GM12878 (cell line): ENCODE results near the gene UNC93A. TPM values are rescaled to one million over a fixed set of nuclear protein-coding genes. Genes with fewer than 3 reads are reported as not detected.
"Not testable (repeated sequence)": the region's sequence is repeated elsewhere in the genome, so short reads cannot be mapped to it uniquely, and the experiment has no call there.

ENCODE experiments used
- ATAC-seq: fragments of 200-7000 bp; cut with Tn5 transposase; 3 replicates; pipeline ENCODE4 v1.9.1; 2020; ENCODE audit warnings: mild to moderate bottlenecking, moderate library complexity
- BruUV-seq: library from RNA; stranded (reverse); fragments of 400-500 nt; replicated peaks from 2 replicates; lab custom pipeline; 2021; lab: Mats Ljungman, UMichigan
- CTCF ChIA-PET: fragments of 300-600 bp; sonication (Branson Sonifier 250); formaldehyde crosslinking; extraction: SDS; loops from one replicate; lab custom pipeline; 2021; ENCODE audit warnings: inconsistent platforms; lab: Yijun Ruan, JAX
- POLR2A ChIA-PET: fragments of 350-600 bp; formaldehyde crosslinking; extraction: SDS; loops from one replicate; lab custom pipeline; 2021; ENCODE audit warnings: inconsistent platforms; lab: Charles Lee
- RAD21 ChIA-PET: fragments of 300-600 bp; sonication (Branson Sonifier 250); formaldehyde crosslinking; loops from one replicate; lab custom pipeline; 2023; ENCODE audit warnings: antibody characterized with exemption; ENCODE audit not compliant: unreplicated experiment; lab: Charles Lee
- SMC1A ChIA-PET: fragments of 300-600 bp; sonication (Branson Sonifier 250); formaldehyde crosslinking; loops from one replicate; lab custom pipeline; 2023; ENCODE audit not compliant: unreplicated experiment, uncharacterized antibody; lab: Charles Lee
- DNase-seq: peaks from one replicate; pipeline ENCODE4 v3.0.0-alpha.2; 2011; ENCODE audit warnings: low read depth, low spot score
- FAIRE-seq: peaks from 3 replicates; lab custom pipeline; 2011; peaks lifted over from hg19 to GRCh38; lab: Jason Lieb, UNC
- H2AFZ ChIP-seq: 2 replicates; pipeline ENCODE4 v1.6.0; 2011; ENCODE audit warnings: low read depth, low read length, control low read depth; ENCODE audit not compliant: control insufficient read depth
- H3K27ac ChIP-seq: 2 replicates; pipeline ENCODE4 v1.5.1; 2011; ENCODE audit warnings: control low read depth; ENCODE audit not compliant: control insufficient read depth, insufficient read depth
- H3K27me3 ChIP-seq, 2 experiments: replicated peaks in 1 of 2; 2 replicates each; pipeline versions ENCODE4 v1.6.0 to v1.6.1; 2011; ENCODE audit warnings: low read length in 1 of 2; ENCODE audit not compliant: control insufficient read depth in 2 of 2, insufficient read depth in 2 of 2
- H3K36me3 ChIP-seq, 2 experiments: 2 replicates each; pipeline ENCODE4 v1.5.1; 2011; ENCODE audit warnings: low read length in 1 of 2; ENCODE audit not compliant: control insufficient read depth in 2 of 2, insufficient read depth in 2 of 2
- H3K4me1 ChIP-seq: 2 replicates; pipeline ENCODE4 v1.6.1; 2011; ENCODE audit warnings: mild to moderate bottlenecking, low read length, moderate library complexity, mixed read lengths; ENCODE audit not compliant: control insufficient read depth, insufficient read depth
- H3K4me2 ChIP-seq: 2 replicates; pipeline ENCODE4 v1.6.0; 2011; ENCODE audit warnings: control low read depth; ENCODE audit not compliant: control insufficient read depth, insufficient read depth
- H3K4me3 ChIP-seq: fragments of 200-600 bp; sonication (generic); 2 replicates; pipeline ENCODE4 v1.5.1; 2016
- H3K79me2 ChIP-seq: 2 replicates; pipeline ENCODE4 v1.6.0; 2011; ENCODE audit warnings: low read length; ENCODE audit not compliant: control insufficient read depth, insufficient read depth
- H3K9ac ChIP-seq: 2 replicates; pipeline ENCODE4 v1.8.0; 2011; ENCODE audit warnings: low read length, control low read depth, mixed read lengths; ENCODE audit not compliant: control insufficient read depth, insufficient read depth
- H3K9me3 ChIP-seq: replicated peaks from 3 replicates; pipeline ENCODE4 v1.5.1; 2011; ENCODE audit warnings: mild to moderate bottlenecking, low read length; ENCODE audit not compliant: control insufficient read depth, insufficient read depth
- H4K20me1 ChIP-seq: 2 replicates; pipeline ENCODE4 v1.6.0; 2011; ENCODE audit not compliant: control insufficient read depth, insufficient read depth
- EZH2 ChIP-seq: IDR thresholded peaks from 2 replicates; pipeline ENCODE4 v1.6.1; 2012; ENCODE audit warnings: low read depth, mild to moderate bottlenecking, control low read depth, inconsistent platforms, low read length, borderline replicate concordance; ENCODE audit not compliant: control insufficient read depth
- NKRF ChIP-seq: fragments of 450-650 bp; conservative IDR thresholded peaks from 2 replicates; pipeline ENCODE4 v1.6.1; 2017; ENCODE audit warnings: mild to moderate bottlenecking, moderate library complexity
- RAD51 ChIP-seq: fragments of 450-650 bp; IDR thresholded peaks from 2 replicates; pipeline ENCODE4 v1.6.1; 2016; ENCODE audit warnings: moderate library complexity, mild to moderate bottlenecking, inconsistent platforms
- RELA ChIP-seq: fragments of 450-650 bp; IDR thresholded peaks from 2 replicates; pipeline ENCODE4 v1.8.0; 2014; ENCODE audit warnings: borderline replicate concordance; ENCODE audit not compliant: partially characterized antibody
- SMARCA5 ChIP-seq: fragments of 450-650 bp; IDR thresholded peaks from 2 replicates; pipeline ENCODE4 v1.6.1; 2017; ENCODE audit warnings: mild to moderate bottlenecking
- STAT1 ChIP-seq: fragments of 450-650 bp; conservative IDR thresholded peaks from 2 replicates; pipeline ENCODE4 v1.6.1; 2014; ENCODE audit warnings: antibody characterized with exemption, mild to moderate bottlenecking
- WGBS: methylation state at CpG from one replicate; pipeline ENCODE4 v1.1.6; 2016; ENCODE audit warnings: low lambda C conversion rate; ENCODE audit not compliant: insufficient replicate concordance, insufficient coverage; ENCODE audit errors: missing lambda C conversion rate; 5-methylcytosine and 5-hydroxymethylcytosine counted together
- in situ Hi-C: fragments of 300-500 bp; cut with MboI; formaldehyde crosslinking; loops from 9 replicates; pipeline ENCODE4 v1.14.3; 2018; ENCODE audit warnings: mixed read lengths
- intact Hi-C: fragments of 100-400 bp; cut with micrococcal nuclease; formaldehyde crosslinking; loops from one replicate; pipeline ENCODE4 v1.14.2; 2022; ENCODE audit not compliant: unreplicated experiment
- polyA plus RNA-seq, 11 experiments: library from polyadenylated mRNA; depleted of rRNA in 4 of 11; unstranded in 6 of 11; stranded (reverse) in 5 of 11; fragments of >200 nt; fragmentation: Nextera tagmentation in 4 of 11; fragmentation: Illumina TruSeq in 1 of 11; extraction: Ambion mirVana in 4 of 11; extraction: Trizol in 1 of 11; gene quantifications; 1 replicate in 1 of 11; 2 replicates in 10 of 11; pipeline versions ENCODE4 v1.2.1 to v1.2.3, GENCODE V29; 2011 to 2016; ENCODE audit warnings: inconsistent platforms in 2 of 11, missing spikeins in 2 of 11, low read depth in 1 of 11
- total RNA-seq, 4 experiments: library from RNA; depleted of rRNA in 3 of 4; stranded (reverse); fragments of >200 nt in 3 of 4; fragmentation: Illumina TruSeq in 1 of 4; extraction: Trizol in 1 of 4; gene quantifications; 2 replicates each; pipeline versions ENCODE4 v1.2.1 to v1.2.3, GENCODE V29; 2013 to 2021
- TF ChIP-seq, protein P1 (sequence below): IDR thresholded peaks from 2 replicates; pipeline ENCODE4 v1.6.1; 2011; ENCODE audit warnings: borderline replicate concordance, low read depth, mild to moderate bottlenecking, moderate library complexity, low read length; ENCODE audit not compliant: insufficient read depth, poor library complexity, severe bottlenecking
- TF ChIP-seq, protein P2 (sequence below): fragments of 450-650 bp; IDR thresholded peaks from 2 replicates; pipeline ENCODE4 v1.6.1; 2017; ENCODE audit warnings: borderline replicate concordance
- TF ChIP-seq, protein P3 (sequence below): fragments of 450-650 bp; IDR thresholded peaks from 2 replicates; pipeline ENCODE4 v1.6.1; 2016; ENCODE audit warnings: mild to moderate bottlenecking

UNC93A gene
- total and polyA plus RNA-seq, 10 of the 15 experiments (the other 5 are each of a cell fraction or from before 2014, with no cell fraction given) = 0.37 TPM; not detected in 9

GRCh38 chr6:167282165-167282564, 8.9 kb upstream of the UNC93A start (continued):
- TF ChIP-seq, protein P1, sequence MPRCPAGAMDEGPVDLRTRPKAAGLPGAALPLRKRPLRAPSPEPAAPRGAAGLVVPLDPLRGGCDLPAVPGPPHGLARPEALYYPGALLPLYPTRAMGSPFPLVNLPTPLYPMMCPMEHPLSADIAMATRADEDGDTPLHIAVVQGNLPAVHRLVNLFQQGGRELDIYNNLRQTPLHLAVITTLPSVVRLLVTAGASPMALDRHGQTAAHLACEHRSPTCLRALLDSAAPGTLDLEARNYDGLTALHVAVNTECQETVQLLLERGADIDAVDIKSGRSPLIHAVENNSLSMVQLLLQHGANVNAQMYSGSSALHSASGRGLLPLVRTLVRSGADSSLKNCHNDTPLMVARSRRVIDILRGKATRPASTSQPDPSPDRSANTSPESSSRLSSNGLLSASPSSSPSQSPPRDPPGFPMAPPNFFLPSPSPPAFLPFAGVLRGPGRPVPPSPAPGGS = no peak
- TF ChIP-seq RAD51 (no peak), RELA (no peak), SMARCA5 (no peak), STAT1 (no peak), NKRF (no peak), EZH2 (no peak)
- TF ChIP-seq, protein P2, sequence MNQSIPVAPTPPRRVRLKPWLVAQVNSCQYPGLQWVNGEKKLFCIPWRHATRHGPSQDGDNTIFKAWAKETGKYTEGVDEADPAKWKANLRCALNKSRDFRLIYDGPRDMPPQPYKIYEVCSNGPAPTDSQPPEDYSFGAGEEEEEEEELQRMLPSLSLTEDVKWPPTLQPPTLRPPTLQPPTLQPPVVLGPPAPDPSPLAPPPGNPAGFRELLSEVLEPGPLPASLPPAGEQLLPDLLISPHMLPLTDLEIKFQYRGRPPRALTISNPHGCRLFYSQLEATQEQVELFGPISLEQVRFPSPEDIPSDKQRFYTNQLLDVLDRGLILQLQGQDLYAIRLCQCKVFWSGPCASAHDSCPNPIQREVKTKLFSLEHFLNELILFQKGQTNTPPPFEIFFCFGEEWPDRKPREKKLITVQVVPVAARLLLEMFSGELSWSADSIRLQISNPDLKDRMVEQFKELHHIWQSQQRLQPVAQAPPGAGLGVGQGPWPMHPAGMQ = no peak
- TF ChIP-seq, protein P3, sequence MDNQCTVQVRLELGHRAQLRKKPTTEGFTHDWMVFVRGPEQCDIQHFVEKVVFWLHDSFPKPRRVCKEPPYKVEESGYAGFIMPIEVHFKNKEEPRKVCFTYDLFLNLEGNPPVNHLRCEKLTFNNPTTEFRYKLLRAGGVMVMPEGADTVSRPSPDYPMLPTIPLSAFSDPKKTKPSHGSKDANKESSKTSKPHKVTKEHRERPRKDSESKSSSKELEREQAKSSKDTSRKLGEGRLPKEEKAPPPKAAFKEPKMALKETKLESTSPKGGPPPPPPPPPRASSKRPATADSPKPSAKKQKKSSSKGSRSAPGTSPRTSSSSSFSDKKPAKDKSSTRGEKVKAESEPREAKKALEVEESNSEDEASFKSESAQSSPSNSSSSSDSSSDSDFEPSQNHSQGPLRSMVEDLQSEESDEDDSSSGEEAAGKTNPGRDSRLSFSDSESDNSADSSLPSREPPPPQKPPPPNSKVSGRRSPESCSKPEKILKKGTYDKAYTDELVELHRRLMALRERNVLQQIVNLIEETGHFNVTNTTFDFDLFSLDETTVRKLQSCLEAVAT = no peak

- BruUV-seq, RAD21 ChIA-PET, DNase-seq, POLR2A ChIA-PET, H3K79me2 ChIP-seq, H3K9ac ChIP-seq, H3K4me2 ChIP-seq, ATAC-seq, H3K27me3 ChIP-seq, H3K36me3 ChIP-seq, FAIRE-seq, H3K9me3 ChIP-seq, in situ Hi-C loops, SMC1A ChIA-PET, H4K20me1 ChIP-seq, H2AFZ ChIP-seq, H3K4me1 ChIP-seq, H3K4me3 ChIP-seq, H3K27ac ChIP-seq: not testable (repeated sequence)
- intact Hi-C loops = loop anchor here (5.0 kb wide), 1 partner anchor 57 kb away; no protein-coding TSS in a partner anchor
- CTCF ChIA-PET = interaction anchor here (0.6 kb wide), 1 partner anchor 96 kb away, joined by 3 read pairs; no protein-coding TSS in a partner anchor
- 49% methylated on average over 12 of the region's 13 CpGs for WGBS
Observed at GRCh38 chr6:167284565-167284964, 6.5 kb upstream of the UNC93A start.
